Measurements from ENCODE around the gene SHISAL2A.
A peak's percentile ranks its signal among the peaks of the same experiment; 100 is the strongest.

SHISAL2A gene

DNA sequence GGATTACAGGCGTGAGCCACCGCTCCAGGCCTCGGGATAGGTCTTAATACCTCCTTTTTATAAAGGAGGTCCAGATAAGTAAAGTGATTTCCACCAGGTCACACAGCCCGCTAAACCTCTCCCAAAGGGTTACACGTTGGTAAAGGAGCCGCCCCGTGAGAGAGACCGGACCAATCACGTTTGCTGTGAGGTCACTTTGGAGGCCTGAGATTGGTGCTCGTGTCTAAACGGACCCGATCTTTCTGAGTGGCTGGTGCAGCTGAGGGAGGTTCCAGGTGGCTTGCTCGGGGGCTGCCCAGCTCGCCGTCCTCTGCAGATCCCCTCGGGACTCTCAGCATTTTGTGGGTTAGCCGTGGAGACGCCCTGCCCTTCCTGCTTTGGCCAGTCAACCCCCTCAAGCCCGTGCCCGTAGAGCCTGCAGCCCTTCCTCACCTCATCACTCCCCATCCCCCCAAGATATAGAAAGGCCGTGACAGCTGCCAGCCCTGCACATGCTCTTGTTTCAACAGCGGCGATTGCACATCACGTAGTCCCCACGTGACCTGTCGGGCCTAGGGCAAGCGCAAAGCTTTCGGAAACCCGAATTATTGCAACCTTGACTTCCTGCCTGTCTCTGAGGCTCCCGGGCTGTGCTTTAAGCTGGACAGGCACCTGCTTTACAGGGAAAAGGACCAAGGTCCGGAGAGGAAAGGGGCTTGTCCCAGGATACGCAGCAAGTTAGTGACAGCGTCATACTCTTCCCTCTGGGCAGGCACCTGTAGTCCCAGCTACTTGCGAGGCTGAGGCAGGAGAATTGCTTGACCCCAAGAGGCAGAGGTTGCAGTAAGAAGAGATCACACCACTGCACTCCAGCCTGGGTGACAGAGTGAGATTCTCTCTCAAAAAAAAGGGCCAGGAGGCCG, 70.2 kb downstream of the SHISAL2A start:
- peak; percentile 93 for DNase-seq
- in situ Hi-C loops (cut with HindIII; ENCODE audit: low pct_ligation_motif_present, low pct_unique_long_range_greater_than_20kb, low sequenced_read_pairs) = no loop called here

DNA sequence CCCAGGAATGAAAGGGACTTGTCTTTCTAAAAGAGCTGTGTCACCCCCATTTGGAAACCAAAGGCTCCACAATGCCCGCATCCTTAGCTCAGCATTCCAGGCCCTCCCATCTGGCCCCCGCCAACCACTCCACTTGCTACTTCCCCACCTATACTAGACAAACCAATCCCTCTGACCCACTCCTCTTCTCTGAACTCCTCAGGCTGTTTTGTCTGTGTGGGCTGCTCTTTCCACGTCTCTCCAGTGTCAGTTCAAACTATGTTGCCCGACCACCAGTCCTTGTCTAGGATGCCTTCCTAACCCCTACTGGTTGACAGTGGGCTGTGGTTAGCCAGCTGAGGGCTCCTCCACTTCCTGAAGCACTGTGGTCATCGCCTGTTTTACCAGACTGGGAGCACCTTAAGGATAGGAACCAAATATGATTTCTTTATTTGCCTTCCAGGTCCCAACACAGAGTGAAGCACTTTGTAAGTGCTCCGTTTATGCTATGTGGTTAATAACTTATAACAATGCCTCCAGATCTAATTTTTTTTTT, 73.2 kb downstream of the SHISAL2A start:
- DNase-seq = no peak
- in situ Hi-C loops (cut with HindIII; ENCODE audit: low pct_ligation_motif_present, low pct_unique_long_range_greater_than_20kb, low sequenced_read_pairs) = no loop called here
